Vagina (tissue), 2 donors: ENCODE results near the gene ARPC5L. TPM values are rescaled to one million over a fixed set of nuclear protein-coding genes. Genes with fewer than 3 reads are reported as not detected.

ENCODE experiments used
- DNase-seq, 2 donors: peaks; one replicate each; pipeline ENCODE4 v3.0.0-alpha.2; 2017; ENCODE audit errors: extremely low spot score in 2 of 2
- H3K27ac ChIP-seq: fragments of 200-600 bp; sonication (generic); one replicate; pipeline ENCODE4 v1.5.1; 2019
- H3K27me3 ChIP-seq: fragments of 200-600 bp; sonication (generic); one replicate; pipeline ENCODE4 v1.5.1; 2019
- H3K36me3 ChIP-seq, 2 donors: fragments of 200-600 bp; sonication (generic); one replicate each; pipeline ENCODE4 v1.5.1; 2017 to 2019
- H3K4me1 ChIP-seq: fragments of 200-600 bp; sonication (generic); one replicate; pipeline ENCODE4 v1.5.1; 2019
- H3K4me3 ChIP-seq, 2 donors: fragments of 200-600 bp; sonication (generic); 1 replicate in 1 of 2; 2 replicates in 1 of 2; pipeline ENCODE4 v1.5.1; 2016 to 2019
- H3K9me3 ChIP-seq: fragments of 200-600 bp; sonication (generic); one replicate; pipeline ENCODE4 v1.5.1; 2019
- CTCF ChIP-seq, 3 experiments: fragments of 450-650 bp in 2 of 3; fragments of 200-600 bp in 1 of 3; sonication (generic) in 1 of 3; IDR thresholded peaks; one replicate each; pipeline ENCODE4 v1.5.1; 2017 to 2019; ENCODE audit warnings: antibody characterized with exemption in 3 of 3, mild to moderate bottlenecking in 2 of 3, moderate library complexity in 2 of 3
- POLR2A ChIP-seq, 2 donors: fragments of 450-650 bp; IDR thresholded peaks; one replicate each; pipeline ENCODE4 v1.6.1; 2017; ENCODE audit warnings: antibody characterized with exemption in 2 of 2, mild to moderate bottlenecking in 2 of 2, moderate library complexity in 2 of 2
- POLR2AphosphoS5 ChIP-seq, 2 donors: sonication (generic); formaldehyde crosslinking; IDR thresholded peaks; one replicate each; pipeline ENCODE4 v1.9.0; 2017; ENCODE audit warnings: antibody characterized with exemption in 2 of 2, mild to moderate bottlenecking in 2 of 2, low read depth in 1 of 2; ENCODE audit not compliant: insufficient read depth in 1 of 2
- intact Hi-C: fragments of 100-400 bp; cut with DNase I; formaldehyde crosslinking; loops from one replicate; pipeline ENCODE4 v1.15.1; 2023
- total RNA-seq: library from RNA; depleted of rRNA; stranded (reverse); fragments of >200 nt; gene quantifications from one replicate; pipeline ENCODE4 v1.2.3, GENCODE V29; 2016

Gene ARPC5L
- total RNA-seq, 1 donor from 2014 or later, result 28.5 TPM

- TF ChIP-seq POLR2AphosphoS5 (IDR thresholded peaks at IDR 0.05; ENCODE audit: insufficient read depth in 1 of 2, low read depth in 1 of 2), result no peak
- peaks cover 0 to 44% of the 10 kb centered on the region in 2 donors for H3K36me3 ChIP-seq
These were observed 35.9 kb downstream of the ARPC5L start for GRCh38 chr9:124897570-124898460.

GRCh38 chr9:124899845-124900244 is 37.9 kb downstream of the ARPC5L start:
- intact Hi-C loops, result no loop called here
- peaks cover 0 to 33% of the 10 kb centered on the region in 2 donors for H3K36me3 ChIP-seq
- no peaks in the 10 kb centered on the region for H3K9me3 ChIP-seq
- no peaks in the 10 kb centered on the region for H3K4me1 ChIP-seq
- TF ChIP-seq CTCF (IDR thresholded peaks at IDR 0.05) (no peak), POLR2AphosphoS5 (IDR thresholded peaks at IDR 0.05; ENCODE audit: insufficient read depth in 1 of 2, low read depth in 1 of 2) (no peak), POLR2A (IDR thresholded peaks at IDR 0.05) (no peak)
- H3K4me3 ChIP-seq, result no peak overlapping the region
- H3K27me3 ChIP-seq, result no peaks in the 10 kb centered on the region
- H3K27ac ChIP-seq, result no peak overlapping the region
- DNase-seq, result no peak

More at GRCh38 chr9:124897570-124898460, 35.9 kb downstream of the ARPC5L start:
- H3K4me1 ChIP-seq, result no peaks in the 10 kb centered on the region
- H3K27ac ChIP-seq, result no peak overlapping the region
- H3K9me3 ChIP-seq, result no peaks in the 10 kb centered on the region
- H3K4me3 ChIP-seq, result no peak overlapping the region
- no peaks in the 10 kb centered on the region for H3K27me3 ChIP-seq
- intact Hi-C loops, result no loop called here
- no peak for DNase-seq

GRCh38 chr9:124906966-124907365 is 45.0 kb downstream of the ARPC5L start:
- H3K4me3 ChIP-seq, result no peak overlapping the region
- peaks cover 0 to 17% of the 10 kb centered on the region in 2 donors for H3K36me3 ChIP-seq
- H3K27me3 ChIP-seq, result no peaks in the 10 kb centered on the region
- no peaks in the 10 kb centered on the region for H3K4me1 ChIP-seq
- H3K9me3 ChIP-seq, result no peaks in the 10 kb centered on the region
- TF ChIP-seq POLR2AphosphoS5 (IDR thresholded peaks at IDR 0.05; ENCODE audit: insufficient read depth in 1 of 2, low read depth in 1 of 2) (no peak), POLR2A (IDR thresholded peaks at IDR 0.05) (no peak), CTCF (IDR thresholded peaks at IDR 0.05) (no peak)
- intact Hi-C loops, result no loop called here
- no peak for DNase-seq
- no peak overlapping the region for H3K27ac ChIP-seq

GRCh38 chr9:124908098-124908497 is 46.2 kb downstream of the ARPC5L start:
- Histone ChIP-seq H3K36me3 (peaks cover 0 to 16% of the 10 kb centered on the region in 2 donors), H3K27ac (no peak overlapping the region), H3K4me1 (no peaks in the 10 kb centered on the region), H3K27me3 (no peaks in the 10 kb centered on the region), H3K4me3 (no peak overlapping the region), H3K9me3 (no peaks in the 10 kb centered on the region)
- intact Hi-C loops, result no loop called here
- no peak for TF ChIP-seq POLR2A (IDR thresholded peaks at IDR 0.05)
- TF ChIP-seq POLR2AphosphoS5 (IDR thresholded peaks at IDR 0.05; ENCODE audit: insufficient read depth in 1 of 2, low read depth in 1 of 2), result no peak
- TF ChIP-seq CTCF (IDR thresholded peaks at IDR 0.05), result no peak
- DNase-seq, result no peak

GRCh38 chr9:124911766-124912165 is 49.8 kb downstream of the ARPC5L start:
- Histone ChIP-seq H3K4me1 (no peaks in the 10 kb centered on the region), H3K36me3 (peaks cover 0 to 26% of the 10 kb centered on the region in 2 donors), H3K27ac (no peak overlapping the region), H3K4me3 (no peak overlapping the region), H3K27me3 (no peaks in the 10 kb centered on the region), H3K9me3 (no peaks in the 10 kb centered on the region)
- TF ChIP-seq CTCF (IDR thresholded peaks at IDR 0.05), result no peak
- no peak for TF ChIP-seq POLR2AphosphoS5 (IDR thresholded peaks at IDR 0.05; ENCODE audit: insufficient read depth in 1 of 2, low read depth in 1 of 2)
- TF ChIP-seq POLR2A (IDR thresholded peaks at IDR 0.05), result no peak
- intact Hi-C loops, result no loop called here
- no peak for DNase-seq
